GM18502 (cell line): ENCODE results near the gene NTN5.

Experiments
- ATAC-seq: cut with Tn5 transposase; IDR thresholded peaks from one replicate; pipeline ENCODE4 v1.9.1; 2021; ENCODE audit warnings: mild to moderate bottlenecking; ENCODE audit not compliant: unreplicated experiment, poor library complexity

NTN5 gene

DNA sequence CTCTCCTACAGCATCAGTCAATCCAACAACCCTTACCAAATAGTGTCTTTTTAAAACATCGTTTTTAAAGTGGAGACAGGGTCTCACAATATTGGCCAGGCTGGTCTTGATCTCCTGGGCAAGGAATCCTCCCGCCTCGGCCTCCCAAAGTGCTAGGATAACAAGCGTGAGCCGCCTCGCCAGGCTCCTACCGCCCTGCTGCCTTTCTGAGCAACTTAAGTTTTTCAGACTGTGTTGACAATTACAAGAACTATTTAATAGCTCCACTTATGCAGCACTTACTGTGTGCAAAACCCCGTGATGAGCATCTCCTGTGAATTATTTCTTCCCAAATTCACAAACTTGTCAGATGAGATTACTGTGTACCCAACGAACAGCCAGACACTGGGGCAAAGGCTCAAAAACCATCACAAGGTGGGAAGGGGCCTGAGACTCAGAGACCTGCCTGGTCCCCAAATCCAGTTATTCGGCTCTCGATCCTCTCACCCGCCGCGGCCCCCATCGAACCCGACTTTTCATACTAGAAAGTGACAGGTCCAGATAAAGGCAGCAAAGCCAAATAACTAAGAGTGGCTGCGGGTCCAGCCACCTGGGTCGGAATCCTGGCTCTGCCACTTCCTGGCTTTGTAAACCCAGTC lies 54.4 kb downstream of the NTN5 start:
- no peak for ATAC-seq

DNA sequence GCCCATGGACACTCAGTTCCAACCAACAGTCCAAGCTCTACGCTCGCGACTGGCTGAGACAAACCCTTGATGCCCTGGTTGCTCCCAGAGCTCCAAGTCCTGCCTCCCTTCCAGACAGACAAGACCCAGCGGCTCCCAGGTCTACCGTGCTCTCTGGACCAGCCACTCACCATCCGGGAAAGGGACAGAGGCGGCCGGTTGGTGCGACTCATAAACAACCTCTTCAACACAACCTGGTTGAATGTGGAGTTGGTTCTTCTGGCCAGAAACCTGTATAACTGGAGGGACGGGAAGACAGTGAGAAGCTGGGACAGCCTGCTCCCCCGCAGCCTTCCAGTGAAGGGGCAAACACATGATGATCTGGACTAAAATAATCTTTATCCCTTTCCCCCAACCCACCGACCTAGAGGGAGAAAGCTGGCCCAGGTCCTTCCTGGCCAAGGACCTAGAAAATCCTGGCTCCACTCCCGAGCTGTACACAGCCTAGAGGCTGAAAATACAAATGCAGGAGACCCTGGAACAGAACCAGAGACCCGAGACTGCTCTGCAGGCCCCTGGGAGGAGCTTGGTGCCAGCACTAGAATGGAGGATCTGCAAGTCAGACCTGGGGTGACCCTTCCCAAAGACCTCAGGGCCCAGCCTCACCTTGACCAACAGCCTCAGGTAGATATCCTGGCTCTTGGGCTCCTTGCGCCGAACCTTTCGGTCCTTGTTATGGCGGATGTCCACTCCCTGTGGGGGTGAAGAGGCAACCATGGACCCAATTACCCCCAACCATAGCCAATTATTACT lies 55.5 kb downstream of the NTN5 start:
- no peak for ATAC-seq

DNA sequence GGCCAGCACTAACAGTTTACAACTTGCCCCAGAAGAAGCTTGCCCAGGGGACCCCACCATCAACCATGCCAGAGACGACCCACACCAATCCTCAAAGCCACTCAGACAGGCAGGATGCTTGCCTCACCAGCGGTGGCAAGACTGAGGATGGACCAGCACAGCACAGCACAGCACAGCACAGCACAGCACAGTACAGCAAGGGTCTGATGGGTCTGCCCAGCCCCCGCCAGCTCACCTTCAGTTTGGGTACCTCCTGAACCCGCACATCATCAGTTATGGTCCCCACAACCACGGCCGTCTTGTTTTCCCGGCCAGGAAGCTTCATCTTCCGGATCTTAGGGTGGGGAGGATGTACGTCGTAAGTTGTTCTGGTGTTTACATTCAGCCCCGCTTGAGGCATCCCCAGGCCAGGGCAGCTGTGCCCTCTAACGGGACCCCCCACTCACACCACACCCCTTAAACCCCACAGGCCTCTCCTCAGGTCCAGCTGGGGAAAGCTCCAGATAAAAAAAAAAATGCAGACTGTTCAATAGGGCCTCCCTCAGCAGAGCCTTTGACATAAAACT lies 56.2 kb downstream of the NTN5 start:
- ATAC-seq: no peak

DNA sequence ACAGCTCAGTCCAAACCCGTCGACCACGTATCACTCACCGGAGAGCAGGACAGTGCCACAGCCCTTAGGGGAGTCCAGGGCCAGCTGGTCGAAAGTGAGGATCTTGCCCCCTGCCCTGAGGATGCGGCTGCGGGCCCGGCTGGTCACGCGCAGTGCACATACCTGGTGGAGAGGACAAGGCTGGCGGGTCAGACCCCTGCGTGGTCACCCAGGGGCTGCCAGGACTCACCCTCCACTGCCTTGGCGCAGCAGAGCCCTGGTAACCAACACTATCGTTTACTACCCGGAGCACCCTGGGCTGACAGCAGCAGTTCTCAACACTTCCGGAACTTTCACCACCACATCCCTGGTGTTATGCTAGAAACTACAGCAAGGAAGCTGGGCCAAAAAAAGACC lies 56.8 kb downstream of the NTN5 start:
- ATAC-seq: no peak

DNA sequence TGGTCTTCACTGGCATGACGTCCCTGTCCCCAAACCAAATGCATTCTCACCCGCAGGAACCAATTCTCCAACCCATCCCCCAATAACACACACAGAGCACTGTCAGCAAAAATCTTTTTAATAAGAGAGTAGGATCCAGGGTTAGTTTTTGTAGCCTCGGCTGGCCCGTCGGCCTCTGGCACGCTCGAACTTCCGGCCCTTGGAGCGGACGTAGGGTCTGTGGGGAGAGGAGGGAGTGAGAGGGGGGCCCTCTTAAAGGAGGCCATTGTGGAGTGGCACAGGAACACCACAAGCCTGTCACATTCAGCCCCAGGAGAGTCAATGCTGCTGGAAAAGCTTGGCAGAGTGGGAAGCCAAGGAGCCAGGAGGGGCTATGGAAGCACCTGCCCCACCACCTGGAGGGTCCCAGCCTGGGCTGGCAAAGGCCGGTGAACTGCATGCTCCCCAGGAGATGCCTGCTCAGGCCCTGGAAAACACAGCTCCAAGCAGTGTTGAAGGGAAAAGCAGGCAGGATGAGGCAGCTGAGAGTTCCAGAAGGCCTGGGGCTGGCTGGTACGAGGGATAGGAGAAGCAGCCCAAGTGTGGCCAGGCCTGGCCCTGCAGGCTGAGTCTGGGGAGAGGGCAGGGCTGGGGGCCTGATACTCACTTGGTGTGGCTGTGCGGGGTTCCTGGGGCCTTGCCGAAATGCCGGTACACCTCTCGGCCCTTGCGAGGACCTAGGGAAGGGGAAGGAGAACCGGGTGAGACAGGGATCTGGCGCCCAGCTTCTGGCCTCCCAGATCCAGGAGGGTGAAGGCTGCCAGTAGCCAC lies 57.4 kb downstream of the NTN5 start:
- no peak for ATAC-seq

DNA sequence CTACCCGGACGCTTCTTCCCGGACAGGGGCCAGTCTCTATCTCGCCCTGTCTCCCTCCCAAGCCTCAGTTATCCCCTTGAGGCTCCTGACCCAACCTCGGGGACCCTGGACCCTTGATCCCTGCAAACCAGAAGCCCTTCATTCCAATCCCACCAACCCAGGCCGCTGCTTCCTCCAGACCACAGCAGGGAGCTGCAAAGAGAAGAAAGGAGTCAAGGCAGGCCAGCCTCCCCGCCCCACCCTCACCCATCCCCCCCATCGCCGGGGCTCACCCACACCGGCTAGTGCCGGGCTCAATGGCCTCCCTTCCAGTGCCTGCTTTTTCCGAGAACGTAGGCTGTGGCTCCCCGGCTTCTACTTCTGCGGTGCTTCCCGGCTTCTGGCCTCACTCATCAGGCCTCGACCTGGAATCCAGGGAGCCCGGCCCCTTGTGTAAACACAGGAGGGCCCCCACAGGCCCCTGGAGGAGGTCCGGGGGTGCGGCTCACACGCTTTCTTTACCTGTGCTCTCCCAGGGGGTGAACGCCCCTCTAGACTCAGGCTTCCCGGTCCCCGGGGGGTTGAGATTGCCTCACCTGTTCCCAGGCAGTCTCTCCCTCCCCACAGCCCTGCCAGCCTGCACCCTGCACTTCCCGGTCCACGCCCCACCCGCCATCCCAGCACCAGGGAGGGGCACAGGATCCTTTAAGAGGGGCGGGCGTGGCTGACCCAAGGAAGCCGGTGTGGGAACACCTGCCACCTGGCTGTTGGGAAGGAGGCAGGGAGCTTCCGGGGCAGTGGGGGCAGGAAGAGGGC lies 58.2 kb downstream of the NTN5 start, which contains the start of gene FAM83E:
Gene FAM83E (minus strand): TSS at position 641 of the 795 bp plus-strand sequence. CDS start 1,704 bp downstream, outside the sequence.
- no peak for ATAC-seq

DNA sequence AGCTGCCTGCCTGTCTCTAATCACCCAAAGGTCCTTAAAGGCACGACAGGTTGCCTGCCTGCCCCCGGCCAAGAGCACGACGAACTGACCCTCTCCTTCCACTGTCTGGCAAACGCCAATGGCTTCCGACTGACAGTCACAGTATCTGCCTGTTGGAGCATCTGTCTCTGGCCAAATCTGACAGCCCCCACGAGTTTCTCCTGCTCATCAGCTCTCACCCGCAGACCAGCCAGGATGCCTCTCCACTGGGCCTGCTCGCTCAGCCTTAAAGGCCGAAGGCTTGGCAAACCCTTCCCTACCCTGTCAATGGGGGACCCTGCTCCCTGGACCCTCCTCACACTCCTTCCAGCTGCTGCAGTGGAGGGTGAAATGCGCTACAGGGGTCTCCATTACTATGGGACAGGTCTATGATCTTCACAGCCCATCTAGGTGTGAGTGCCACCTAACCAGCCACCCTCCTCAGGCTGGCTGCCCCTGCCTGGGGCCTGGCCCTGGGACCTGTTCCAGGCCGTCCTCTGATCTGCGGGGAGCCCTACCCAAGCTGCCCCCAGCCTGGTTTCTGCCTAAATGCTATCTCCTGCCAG lies 58.9 kb downstream of the NTN5 start:
- no peak for ATAC-seq

DNA sequence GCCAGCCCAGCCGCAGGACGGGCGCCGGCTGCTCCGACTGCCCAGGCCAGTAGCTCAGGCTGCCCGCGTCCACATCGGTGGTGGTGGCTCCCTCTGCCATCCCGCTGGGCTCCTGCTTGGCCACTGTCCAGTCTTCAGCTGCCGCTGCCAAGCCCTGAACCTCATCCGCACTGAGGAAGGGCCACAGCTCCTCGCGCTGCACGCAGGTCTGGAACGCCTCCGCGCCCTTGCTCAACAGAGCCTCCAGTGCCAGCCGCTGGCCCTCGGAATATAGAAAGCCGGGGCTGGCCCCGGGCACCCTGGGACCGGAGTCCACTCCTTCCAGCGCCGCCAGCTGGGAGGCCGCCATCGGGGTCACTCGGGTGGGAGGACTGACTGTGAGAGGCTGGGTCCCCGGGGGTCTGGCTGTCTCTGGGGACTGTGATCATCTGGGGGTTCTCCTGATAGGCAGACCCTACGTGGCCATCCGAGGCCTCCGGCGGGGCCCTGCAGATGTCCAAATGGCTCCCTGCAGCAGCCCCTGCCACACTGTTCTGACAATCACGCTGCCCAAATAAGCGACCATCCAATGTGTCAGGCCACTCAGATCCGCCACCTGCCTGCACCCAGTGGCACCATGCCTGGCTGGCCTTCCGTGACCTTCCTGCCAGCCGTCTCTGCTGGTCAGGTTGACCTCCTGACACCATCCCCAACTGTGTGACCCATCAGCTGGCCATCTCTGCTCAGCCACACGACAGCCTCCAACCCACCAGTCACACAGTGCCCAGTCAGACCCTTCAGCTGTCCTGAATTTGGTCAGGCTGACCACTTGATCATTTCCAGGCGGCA lies 59.6 kb downstream of the NTN5 start:
- no peak for ATAC-seq

DNA sequence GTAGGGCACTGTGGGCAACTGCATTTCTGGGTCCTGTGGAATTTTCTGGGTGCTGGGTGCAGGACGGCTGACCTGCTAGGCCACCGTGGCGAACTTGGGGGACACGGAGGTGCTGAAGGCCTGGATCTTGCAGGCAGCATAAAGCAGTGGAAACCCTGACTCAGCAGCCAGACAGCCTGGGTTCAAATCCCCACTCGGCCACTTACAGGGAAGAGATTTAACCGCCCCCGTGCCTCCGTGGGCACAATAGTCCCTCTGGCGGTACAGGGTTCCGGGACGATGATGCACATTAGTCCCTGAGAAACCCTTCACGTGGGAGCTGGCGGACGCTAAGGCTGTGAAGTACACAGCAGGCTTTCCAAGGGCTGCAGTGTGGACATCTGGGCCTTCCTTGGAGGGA lies 60.9 kb downstream of the NTN5 start:
- no peak for ATAC-seq
